NCI-H69 (cell line): ENCODE data around the gene LPGAT1.

Source experiments
- DNase-seq: peaks from one replicate; lab custom pipeline; 2025; lab: John Stamatoyannopoulos, UW

Gene LPGAT1

DNA sequence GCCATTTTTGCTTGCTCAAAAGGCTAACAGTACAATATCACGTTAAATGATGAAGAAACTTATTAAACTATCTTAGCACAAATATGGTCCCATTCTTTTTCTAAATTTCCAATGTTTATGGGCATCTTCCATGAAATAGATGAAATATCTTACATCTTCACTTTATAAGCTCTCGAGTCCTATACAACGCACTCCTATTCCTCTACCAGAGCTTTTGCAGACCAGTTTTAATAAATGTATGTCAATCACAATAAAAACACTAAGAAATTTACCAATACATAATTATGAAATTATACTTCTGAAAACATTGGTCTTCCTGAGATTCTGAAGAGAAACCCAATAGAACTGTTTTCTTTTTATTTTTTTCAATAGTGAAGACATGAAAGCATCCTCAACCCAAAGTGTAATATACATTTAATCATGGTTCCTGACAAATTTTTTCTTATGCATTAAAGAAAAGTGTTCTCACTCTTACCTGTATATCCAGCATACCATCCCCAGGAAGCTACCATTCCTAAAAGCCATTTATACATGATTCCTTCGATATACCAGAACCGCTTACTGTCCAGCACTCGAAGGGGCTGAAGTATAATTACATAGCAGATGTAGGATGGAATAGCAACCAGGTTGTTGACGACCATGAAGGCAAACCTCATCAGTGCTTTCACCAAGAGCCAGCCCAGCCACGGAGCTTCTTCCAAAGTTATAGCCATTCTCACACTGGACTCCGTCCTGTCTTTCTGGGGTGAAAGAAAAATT is 1.8 kb downstream of the LPGAT1 start:
- peak; percentile 84 for DNase-seq

DNA sequence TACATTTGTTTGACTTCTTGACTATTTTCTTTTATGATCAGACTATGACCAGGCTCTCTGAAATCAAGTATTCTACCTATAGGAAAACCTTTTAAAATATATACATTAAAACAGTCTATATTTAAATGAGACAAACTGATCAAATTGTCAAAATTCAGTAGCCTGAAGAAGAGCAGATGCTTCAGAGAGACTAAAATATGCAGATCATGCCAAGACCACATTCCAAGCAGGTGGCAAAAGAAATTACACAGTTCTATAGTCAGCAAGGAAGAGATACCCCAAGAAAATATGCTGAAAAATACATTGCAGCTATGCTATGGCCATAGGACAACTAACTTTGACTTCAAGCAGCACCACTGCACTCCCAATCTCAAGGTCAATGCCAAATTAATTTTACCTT is 3.5 kb downstream of the LPGAT1 start:
- peak; percentile 35 for DNase-seq

DNA sequence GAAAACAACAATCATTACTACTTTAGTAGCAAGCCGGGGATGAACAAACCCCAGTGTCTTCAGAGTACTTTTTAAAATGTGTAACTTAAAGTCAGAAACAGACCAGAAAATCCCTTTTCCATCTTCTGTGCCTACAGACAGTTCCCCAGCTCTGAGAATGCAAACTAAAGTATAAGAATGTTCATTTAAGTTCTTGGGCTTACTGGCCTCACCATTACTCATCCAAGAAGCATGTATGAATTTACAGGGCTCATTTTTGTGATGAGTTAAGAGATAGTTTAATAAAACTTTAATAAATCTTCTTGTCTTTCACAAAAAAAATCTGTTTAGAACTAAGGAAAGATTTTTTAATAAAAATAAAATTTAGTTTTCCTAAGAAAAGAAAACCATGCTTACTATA is 4.6 kb downstream of the LPGAT1 start:
- no peak for DNase-seq

DNA sequence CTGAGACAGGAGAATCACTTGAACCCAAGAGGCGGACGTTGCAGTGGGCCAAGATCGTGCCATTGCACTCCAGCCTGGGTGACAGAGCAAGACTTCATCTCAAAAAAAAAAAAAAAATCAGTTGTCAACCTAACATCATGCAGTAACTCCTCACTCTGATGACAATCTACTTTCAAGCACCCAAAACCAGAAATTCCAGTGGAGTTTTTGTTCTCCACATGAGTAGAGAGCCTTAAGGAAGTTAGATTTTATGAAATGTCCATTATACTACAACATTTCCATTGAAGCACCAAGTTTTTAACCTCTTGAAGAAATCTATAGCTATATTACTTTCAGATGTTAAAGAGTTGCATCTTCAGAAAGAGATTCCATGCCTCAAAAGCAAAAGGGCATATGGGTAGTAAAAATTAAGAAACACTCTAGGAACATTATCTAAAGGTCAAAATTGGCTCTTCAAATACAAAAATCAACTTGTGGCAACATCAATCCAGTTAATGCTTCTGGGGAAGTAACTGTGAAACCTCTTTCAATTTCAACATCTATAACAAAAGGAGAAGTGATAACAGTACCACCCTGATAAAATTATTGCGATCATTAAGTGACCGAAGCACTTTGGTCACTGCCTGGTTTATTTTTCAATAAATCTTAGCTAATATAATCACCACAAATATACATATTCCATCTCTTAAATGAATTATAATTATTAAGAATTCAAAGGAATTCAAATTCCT is 7.7 kb downstream of the LPGAT1 start:
- DNase-seq, result no peak

DNA sequence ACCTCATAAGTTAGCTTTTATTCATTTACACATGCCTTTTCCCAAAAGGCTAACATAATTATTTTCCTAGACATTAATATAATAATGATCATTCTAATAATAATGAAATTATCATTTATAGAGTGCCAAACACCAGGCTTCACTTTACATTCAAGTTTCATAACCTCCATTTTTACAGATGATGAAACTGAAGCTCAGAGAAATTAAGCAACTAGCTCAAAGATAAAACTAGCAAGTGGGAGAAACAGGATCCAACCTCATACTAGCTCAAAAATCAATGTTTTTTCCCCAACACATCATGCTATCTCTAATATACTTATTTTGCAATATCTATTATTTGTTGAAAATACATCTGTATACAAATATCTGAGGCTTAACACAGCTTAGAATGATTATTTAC is 14.0 kb downstream of the LPGAT1 start:
- DNase-seq, result no peak

DNA sequence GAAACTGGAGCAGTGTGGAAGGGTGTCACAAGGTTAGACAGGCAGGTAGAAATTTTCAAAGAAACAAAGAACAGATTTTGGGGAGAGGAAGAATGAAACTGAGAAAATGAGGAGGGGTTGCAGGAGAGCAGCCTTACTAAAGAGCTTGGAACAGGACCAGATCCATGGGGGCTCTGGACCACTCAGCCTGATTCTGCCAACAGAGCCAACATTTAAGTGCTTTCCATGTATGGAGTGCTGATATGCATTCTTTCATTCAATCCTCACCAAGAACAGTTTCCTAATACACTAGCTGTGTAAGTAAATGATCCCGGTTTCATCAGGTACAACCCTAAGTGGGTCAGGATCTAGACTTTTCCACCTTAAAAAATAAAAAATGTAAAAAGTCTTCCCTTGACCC is 16.2 kb downstream of the LPGAT1 start:
- DNase-seq, result no peak

DNA sequence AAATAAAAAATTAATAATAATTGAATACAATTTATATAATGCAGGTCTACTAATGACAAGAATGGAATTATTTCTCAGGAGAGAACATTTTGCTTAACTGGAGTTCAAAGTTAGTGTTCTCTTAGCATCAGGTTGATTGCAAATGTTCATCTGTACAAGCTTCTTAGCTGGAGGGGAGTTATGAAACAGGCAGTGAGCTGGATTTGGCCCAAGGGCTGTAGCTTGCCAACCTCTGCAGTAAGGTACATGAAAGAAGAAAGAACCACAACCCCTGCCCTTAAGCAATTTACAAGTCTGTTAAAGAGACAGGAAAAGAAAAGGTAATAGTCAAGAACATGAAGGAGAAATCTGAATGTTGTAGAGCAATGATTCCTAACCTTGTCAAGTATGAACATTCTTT is 17.0 kb downstream of the LPGAT1 start:
- DNase-seq, result peak; percentile 53

DNA sequence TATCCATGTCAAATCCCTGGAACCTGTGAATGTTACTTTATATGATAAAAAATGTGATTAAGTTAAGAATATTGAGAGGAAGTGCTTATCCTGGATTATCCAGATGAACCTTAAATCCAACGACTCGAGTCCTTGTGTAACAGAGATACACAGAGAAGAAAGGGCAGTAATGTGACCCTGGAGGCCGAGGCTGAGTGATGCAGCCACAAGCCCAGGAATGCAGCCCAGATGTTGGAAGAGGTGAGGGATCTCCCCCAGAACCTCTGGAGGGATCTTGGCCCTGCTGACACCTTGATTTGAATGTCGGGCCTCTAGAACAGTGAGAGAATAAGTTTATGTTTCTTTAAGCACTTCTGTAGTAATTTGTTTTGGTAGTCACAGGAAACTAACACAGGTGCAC is 18.0 kb downstream of the LPGAT1 start:
- no peak for DNase-seq

DNA sequence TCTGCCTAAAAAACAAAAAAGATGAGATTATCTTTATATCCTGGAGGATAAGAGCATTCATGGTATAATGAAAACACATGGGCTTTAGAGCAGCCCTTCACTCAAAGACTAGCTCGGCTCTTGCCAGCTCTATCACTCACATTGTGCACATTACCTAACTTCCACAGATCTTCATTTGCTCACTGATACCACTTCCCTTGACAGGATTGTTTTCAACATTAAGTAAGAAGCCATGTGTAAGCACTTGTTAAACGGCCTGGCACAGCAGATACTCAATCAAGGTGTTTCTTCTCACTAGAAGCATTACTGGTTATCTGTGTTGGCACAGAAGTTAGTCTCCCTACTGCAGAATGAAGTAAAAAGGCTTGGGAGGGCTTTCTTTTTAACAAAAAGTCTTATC is 18.7 kb downstream of the LPGAT1 start:
- no peak for DNase-seq

DNA sequence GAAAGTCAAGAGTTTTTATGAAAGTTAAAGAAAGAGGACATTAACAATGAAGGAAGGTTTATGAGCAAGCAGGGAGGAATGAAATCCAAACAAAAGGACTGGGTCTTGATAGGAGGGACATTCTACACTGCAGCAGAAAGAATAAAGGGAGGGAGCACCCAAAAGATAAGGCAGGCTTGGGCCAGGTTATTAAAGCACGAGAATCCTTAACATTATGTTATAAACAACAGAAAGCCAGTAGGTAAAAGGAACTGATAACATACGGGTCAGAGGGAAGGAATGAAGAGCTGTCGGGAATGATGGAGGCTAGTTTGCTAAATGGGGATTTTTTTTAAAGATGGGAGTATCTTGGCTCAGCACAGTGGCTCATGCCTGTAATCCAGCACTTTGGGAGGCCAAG is 19.4 kb downstream of the LPGAT1 start:
- DNase-seq, result no peak

DNA sequence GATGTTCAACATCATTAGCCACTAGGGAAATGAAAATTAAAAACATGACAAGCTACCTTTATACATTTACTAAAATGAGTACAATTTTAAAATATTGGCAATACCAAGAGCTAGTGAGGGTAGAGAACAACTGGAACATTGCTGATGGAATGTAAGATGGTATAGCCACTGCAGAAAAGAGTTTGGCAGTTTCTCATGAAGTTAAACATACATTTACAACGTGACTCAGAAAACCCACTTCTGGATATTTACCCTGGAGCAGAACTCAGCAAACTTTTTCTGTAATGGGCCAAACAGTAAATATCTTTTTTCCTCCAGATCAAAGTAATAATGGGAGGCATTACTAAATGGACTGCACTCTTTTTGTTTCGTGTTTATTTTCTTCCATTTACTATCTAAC is 22.1 kb downstream of the LPGAT1 start:
- no peak for DNase-seq

DNA sequence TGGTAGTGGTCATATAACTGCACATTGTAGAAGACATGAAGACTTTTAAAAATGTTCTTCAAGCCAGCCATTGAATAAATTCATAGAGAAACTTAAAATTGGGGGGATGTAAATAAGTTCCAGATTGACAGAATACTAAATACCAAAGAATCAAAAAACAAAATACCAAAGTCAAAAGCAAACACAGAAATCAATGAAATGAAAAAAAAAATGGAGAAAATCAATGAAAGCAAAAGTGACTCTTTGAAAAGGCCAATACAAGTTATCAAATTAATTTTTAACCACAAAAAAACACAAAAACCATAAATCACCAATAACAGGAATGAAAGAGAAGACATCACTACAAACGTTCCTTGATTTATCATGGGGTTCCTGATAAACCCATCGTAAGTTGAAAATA is 25.6 kb downstream of the LPGAT1 start:
- no peak for DNase-seq

DNA sequence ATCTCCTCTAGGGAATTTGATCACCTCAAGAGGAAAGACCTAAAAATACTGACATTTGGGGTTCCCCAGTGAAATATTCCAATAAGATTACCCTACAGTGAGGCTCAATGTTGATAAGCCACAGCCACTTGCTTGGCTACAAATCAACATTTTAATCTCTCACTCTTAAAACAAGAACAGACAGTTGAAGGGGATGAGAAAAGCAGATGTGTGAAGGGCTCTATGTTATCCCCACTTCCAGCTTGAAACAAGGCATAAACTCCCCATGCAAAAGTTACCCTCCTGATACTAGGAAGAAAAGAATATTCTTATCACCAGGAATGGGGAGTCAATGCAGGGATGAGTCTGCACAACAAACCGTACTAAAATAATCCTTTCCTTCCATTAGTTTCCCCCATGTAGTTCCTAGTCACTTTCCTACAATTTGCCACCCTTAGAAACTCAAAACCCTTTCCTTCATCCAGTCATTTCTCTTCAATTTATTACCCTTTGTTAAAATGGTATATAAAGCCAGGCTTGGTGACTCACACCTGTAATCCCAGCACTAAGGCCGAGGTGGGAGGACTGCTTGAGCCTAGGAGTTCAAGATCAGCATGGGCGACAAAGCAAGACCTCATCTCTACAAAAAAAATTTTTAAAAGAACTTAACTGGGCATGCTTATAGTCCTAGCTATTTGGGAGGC is 29.5 kb downstream of the LPGAT1 start:
- no peak for DNase-seq

DNA sequence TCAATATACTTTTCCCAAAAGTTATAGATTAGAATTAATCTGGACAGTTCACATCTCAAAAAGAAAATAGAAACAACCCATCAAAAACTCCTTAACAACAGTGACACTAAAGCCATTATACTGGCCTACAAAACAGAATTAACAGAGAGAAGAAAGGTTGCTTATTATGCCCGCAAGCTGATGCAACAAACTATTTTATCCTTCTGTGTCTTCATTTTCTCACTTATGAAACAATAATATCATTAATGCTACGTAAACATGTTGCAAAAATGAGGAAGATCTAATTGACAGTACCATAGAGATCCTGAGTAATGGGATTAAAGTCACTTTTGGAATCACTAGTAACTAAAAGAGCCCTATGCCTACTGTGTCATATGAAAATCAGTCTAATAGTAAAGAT is 32.6 kb downstream of the LPGAT1 start:
- no peak for DNase-seq

DNA sequence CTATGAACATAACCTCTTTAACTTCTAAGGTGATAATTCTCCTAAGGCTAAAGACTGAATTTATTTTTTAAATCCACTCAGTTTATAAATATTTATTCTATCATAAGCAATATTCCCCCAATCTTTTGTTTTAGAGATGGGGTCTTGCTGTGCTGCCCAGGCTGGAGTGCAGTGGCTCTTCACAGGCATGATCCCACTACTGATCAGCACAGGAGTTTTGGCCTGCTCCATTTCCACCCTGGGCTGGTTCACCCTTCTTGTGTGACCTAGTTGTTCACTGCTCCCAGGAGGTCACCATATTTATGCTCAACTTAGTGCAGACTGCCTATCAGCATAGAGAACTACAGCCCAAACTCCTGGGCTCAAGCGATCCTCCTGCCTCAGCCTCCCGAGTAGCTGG is 38.6 kb downstream of the LPGAT1 start:
- DNase-seq, result no peak

DNA sequence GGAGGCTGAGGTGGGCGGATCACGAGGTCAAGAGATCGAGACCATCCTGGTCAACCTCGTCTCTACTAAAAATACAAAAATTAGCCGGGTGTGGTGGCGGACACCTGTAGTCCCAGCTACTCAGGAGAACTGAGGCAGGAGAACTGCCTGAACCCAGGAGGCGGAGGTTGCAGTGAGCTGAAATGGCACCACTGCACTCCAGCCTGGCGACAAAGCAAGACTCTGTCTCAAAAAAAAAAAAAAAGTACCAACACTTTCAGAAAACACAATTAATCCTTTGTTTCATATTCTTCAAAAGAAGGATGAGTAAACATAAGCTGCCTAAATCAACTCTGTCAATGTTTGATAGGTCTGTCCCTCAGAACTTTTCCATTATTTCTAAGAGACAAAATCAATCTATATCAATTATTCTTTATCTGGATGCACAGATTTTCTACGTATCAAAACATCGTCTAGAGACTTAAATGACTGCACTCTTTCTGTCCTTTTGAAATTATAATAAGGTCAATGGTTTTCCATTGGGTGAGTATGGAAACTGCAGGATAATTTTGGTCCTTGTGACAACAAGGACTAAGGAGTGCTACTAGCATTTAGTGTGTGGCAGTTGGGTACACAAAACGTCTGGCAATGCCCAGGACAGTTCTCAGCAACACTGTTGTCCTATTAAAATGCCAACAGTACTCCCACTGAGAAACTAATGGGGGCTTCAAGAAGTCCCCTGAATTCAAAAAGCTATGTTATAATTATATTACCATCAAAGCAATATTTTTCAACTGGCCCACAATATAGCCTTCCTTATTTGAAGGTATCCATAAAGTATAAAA is 40.7 kb downstream of the LPGAT1 start:
- no peak for DNase-seq

DNA sequence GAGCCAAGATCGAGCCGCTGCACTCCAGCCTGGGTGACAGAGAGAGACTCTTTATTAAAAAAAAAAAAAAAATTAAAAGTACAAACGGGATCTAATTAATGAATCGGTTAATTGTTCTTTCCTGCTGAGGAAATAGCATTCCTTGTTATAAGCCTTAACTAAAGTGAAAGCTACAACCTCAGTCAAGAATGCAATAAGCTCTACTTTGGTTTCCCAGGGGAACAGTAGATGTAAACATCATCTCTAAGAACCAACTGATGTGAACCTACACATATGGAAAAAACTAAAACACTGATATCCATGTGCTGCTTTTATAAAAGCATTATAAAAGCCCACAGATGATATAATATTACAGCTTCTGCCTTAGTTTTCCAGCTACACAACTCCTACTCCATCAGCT is 41.9 kb downstream of the LPGAT1 start:
- DNase-seq, result peak; percentile 26

DNA sequence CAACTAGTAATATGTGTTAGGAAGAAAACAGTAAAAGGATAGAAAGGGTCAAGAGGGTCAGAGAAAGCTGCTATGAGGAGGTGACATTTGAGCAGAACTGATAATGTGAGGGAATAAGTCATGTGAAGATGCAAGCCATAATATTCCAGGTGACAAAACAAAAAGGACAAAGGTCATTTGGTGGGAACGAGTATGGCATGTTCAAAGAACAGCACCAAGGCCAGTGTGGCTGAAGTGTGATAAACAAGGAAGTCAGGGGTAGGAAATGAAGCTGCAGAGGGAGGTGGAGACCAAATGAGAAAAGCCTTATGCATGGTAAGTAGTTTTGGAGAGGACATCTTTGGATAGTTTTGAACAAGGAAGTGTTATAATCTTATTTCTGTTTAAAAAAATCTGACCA is 46.7 kb downstream of the LPGAT1 start:
- peak; percentile 24 for DNase-seq

DNA sequence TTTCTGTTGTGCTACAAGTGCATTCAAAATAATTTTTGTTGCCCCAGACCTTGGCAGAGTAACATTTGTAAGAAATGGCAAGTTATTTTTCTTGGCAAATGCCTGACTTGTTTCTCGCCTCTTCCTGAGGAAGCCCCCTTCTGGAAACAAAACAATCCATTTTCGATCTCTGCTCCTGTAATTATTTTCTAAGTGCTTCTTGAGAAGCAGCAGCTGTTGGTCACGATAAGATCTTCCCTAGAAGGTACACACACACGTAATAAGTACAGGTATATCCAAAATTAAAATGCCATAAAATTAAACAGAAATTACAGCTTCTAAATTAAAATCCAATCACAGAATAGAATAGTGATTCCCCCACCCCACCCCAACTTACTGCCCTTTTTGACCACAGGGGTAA is 47.3 kb downstream of the LPGAT1 start:
- peak; percentile 52 for DNase-seq

DNA sequence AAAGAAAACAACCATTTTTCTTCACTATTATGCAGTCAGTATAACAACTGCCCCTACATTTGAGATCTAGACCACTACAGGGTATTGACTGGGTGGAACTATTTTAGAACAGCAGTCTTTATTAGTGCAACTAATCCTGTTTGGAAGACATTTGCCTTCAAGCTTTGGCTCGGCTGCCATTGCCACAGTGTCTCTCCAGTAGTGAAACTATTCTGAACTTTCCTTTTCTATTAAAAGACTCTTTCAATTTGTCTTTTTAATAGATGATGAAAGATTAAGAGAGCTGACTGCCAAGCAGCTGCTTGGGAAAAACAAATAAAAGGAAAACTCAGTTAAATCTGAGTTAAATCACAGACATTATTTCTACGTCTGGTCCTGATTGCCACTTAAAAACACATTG is 49.3 kb downstream of the LPGAT1 start:
- DNase-seq, result no peak

DNA sequence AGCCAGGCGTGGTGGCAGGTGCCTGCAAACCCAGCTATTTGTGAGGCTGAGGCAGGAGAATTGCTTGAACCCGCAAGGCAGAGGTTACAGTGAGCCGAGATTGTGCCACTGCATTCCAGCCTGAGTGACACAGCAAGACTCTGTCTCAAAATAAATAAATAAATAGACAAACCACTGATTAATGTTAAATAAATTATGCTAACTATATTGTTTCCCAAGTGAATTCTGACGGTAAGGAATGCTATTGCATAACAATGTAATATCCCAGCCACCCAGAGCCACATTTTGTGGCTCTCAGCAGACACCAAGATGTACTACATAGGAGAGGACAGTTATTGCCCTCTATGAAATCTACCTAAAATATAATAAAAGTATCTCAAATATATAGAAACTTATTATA is 55.4 kb downstream of the LPGAT1 start:
- no peak for DNase-seq

DNA sequence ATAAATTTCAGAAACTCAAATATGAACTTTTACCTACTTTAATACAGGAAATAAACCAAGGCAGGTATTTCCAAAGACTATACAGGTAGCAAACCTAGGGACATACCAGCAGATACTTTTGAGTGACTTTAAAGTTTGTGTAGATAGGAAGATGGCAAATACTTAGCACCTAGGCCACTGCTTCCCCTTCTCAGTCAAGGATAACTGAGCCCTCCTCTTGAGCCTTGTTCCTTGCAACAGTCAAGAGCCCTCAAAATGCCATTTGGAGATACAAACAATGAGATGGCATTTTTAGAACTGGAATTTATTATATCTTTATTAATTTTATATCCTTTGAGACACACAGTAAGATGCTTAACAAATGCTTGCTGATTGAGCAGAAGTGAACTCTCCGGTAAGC is 65.9 kb downstream of the LPGAT1 start:
- no peak for DNase-seq
